AG20443 (cell line): ENCODE results near the gene SORCS2.

Source experiments
- DNase-seq: peaks from one replicate; pipeline ENCODE4 v3.0.0; 2012; ENCODE audit warnings: low spot score, mixed read lengths

Gene SORCS2

GRCh38 chr4:7668826-7669225 lies 476.5 kb downstream of the SORCS2 start:
- DNase-seq: no peak

GRCh38 chr4:7672601-7673000 lies 480.3 kb downstream of the SORCS2 start:
- no peak for DNase-seq

GRCh38 chr4:7673121-7673520 lies 480.8 kb downstream of the SORCS2 start:
- no peak for DNase-seq

GRCh38 chr4:7674706-7675105 lies 482.4 kb downstream of the SORCS2 start:
- DNase-seq: no peak

GRCh38 chr4:7675136-7675535 lies 482.8 kb downstream of the SORCS2 start:
- no peak for DNase-seq

GRCh38 chr4:7675612-7676320 lies 483.4 kb downstream of the SORCS2 start:
- no peak for DNase-seq

GRCh38 chr4:7676398-7676922 lies 484.1 kb downstream of the SORCS2 start:
- DNase-seq: no peak

GRCh38 chr4:7677086-7677485 lies 484.7 kb downstream of the SORCS2 start:
- DNase-seq: no peak

GRCh38 chr4:7677799-7678301 lies 485.5 kb downstream of the SORCS2 start:
- DNase-seq: no peak

- no peak for DNase-seq
Observed at GRCh38 chr4:7678318-7678852, 486.0 kb downstream of the SORCS2 start.

- DNase-seq: no peak
Observed at GRCh38 chr4:7679406-7680040, 487.2 kb downstream of the SORCS2 start.

- DNase-seq: no peak
Observed at GRCh38 chr4:7680106-7680505, 487.8 kb downstream of the SORCS2 start.

GRCh38 chr4:7680731-7681130 lies 488.4 kb downstream of the SORCS2 start:
- no peak for DNase-seq

- no peak for DNase-seq
Observed at GRCh38 chr4:7683126-7683703, 490.9 kb downstream of the SORCS2 start.

- DNase-seq: no peak
Observed at GRCh38 chr4:7684294-7684693, 492.0 kb downstream of the SORCS2 start.

GRCh38 chr4:7686070-7686870 lies 493.9 kb downstream of the SORCS2 start:
- DNase-seq: no peak

- no peak for DNase-seq
Observed at GRCh38 chr4:7687006-7687405, 494.7 kb downstream of the SORCS2 start.

- DNase-seq: no peak
Observed at GRCh38 chr4:7687796-7688195, 495.5 kb downstream of the SORCS2 start.

GRCh38 chr4:7689773-7690693 lies 497.7 kb downstream of the SORCS2 start:
- no peak for DNase-seq

- DNase-seq: no peak
Observed at GRCh38 chr4:7691061-7691460, 498.7 kb downstream of the SORCS2 start.

GRCh38 chr4:7691982-7692381 lies 499.6 kb downstream of the SORCS2 start:
- DNase-seq: no peak
